Neural progenitor cell (in vitro differentiated cells): ENCODE results near the gene ATG9A. TPM values are rescaled to one million over a fixed set of nuclear protein-coding genes. Genes with fewer than 3 reads are reported as not detected.

ENCODE experiments used
- DNase-seq: peaks from one replicate; pipeline ENCODE4 v3.0.0-alpha.2; 2016; ENCODE audit warnings: low spot score
- H2AFZ ChIP-seq: fragments of 200-600 bp; sonication (generic); replicated peaks from 2 replicates; pipeline ENCODE4 v1.6.1; 2016; ENCODE audit warnings: antibody characterized with exemption
- H3F3A ChIP-seq: fragments of 200-600 bp; sonication (generic); 2 replicates; pipeline ENCODE4 v1.6.1; 2016; ENCODE audit warnings: antibody characterized with exemption, low read depth
- H3K27ac ChIP-seq: fragments of 200-600 bp; sonication (generic); 2 replicates; pipeline ENCODE4 v1.5.1; 2016; ENCODE audit warnings: mild to moderate bottlenecking
- H3K27me3 ChIP-seq: fragments of 200-600 bp; sonication (generic); 2 replicates; pipeline ENCODE4 v1.6.1; 2016; ENCODE audit warnings: mild to moderate bottlenecking, moderate library complexity
- H3K36me3 ChIP-seq: fragments of 200-600 bp; sonication (generic); 2 replicates; pipeline ENCODE4 v1.5.1; 2016
- H3K4me1 ChIP-seq: fragments of 200-600 bp; sonication (generic); 2 replicates; pipeline ENCODE4 v1.6.1; 2016; ENCODE audit warnings: mixed run types
- H3K4me2 ChIP-seq: fragments of 200-600 bp; sonication (generic); 2 replicates; pipeline ENCODE4 v1.6.1; 2016
- H3K4me3 ChIP-seq: fragments of 200-600 bp; sonication (generic); 2 replicates; pipeline ENCODE4 v1.5.1; 2016
- H3K79me2 ChIP-seq: fragments of 200-600 bp; sonication (generic); 2 replicates; pipeline ENCODE4 v1.6.1; 2016; ENCODE audit warnings: low read depth
- H3K9ac ChIP-seq: fragments of 200-600 bp; sonication (generic); 2 replicates; pipeline ENCODE4 v1.6.1; 2016
- H3K9me3 ChIP-seq: fragments of 200-600 bp; sonication (generic); 2 replicates; pipeline ENCODE4 v1.5.1; 2016; ENCODE audit warnings: low read depth
- H4K20me1 ChIP-seq: fragments of 200-600 bp; sonication (generic); 2 replicates; pipeline ENCODE4 v1.6.1; 2016; ENCODE audit warnings: low read depth
- H3K27ac Mint-ChIP-seq: 3 replicates; pipeline ENCODE4 v1.8.0; 2021; ENCODE audit warnings: mixed read lengths
- H3K27me3 Mint-ChIP-seq: 2 replicates; pipeline ENCODE4 v1.8.0; 2022; ENCODE audit warnings: low read depth, mild to moderate bottlenecking, inconsistent platforms, moderate library complexity, mixed read lengths; ENCODE audit not compliant: insufficient read depth
- H3K36me3 Mint-ChIP-seq: 3 replicates; pipeline ENCODE4 v1.8.0; 2021; ENCODE audit warnings: mixed read lengths
- H3K4me1 Mint-ChIP-seq: 3 replicates; pipeline ENCODE4 v1.8.0; 2021; ENCODE audit warnings: mixed read lengths
- H3K4me3 Mint-ChIP-seq: 3 replicates; pipeline ENCODE4 v1.8.0; 2021; ENCODE audit warnings: mild to moderate bottlenecking, moderate library complexity, mixed read lengths
- H3K9me3 Mint-ChIP-seq: 3 replicates; pipeline ENCODE4 v1.8.0; 2020; ENCODE audit warnings: mixed read lengths
- CTCF ChIP-seq: fragments of 200-600 bp; sonication (generic); IDR thresholded peaks from 2 replicates; pipeline ENCODE4 v1.5.1; 2017; ENCODE audit warnings: antibody characterized with exemption, mild to moderate bottlenecking
- EZH2 ChIP-seq: fragments of 200-600 bp; sonication (generic); IDR thresholded peaks from 2 replicates; pipeline ENCODE4 v1.6.1; 2017; ENCODE audit warnings: antibody characterized with exemption, mild to moderate bottlenecking, moderate library complexity
- EZH2phosphoT487 ChIP-seq: fragments of 200-600 bp; sonication (generic); IDR thresholded peaks from 2 replicates; pipeline ENCODE4 v1.6.1; 2017; ENCODE audit warnings: antibody characterized with exemption
- total RNA-seq: library from RNA; depleted of rRNA; stranded (reverse); fragments of >200 nt; gene quantifications from 2 replicates; pipeline ENCODE4 v1.2.3, GENCODE V29; 2015; ENCODE audit warnings: low replicate concordance

The ATG9A gene
- total RNA-seq, 1 donor from 2014 or later = 32.7 TPM

GRCh38 chr2:219225350-219225749 lies 4.1 kb downstream of the ATG9A start:
- Histone ChIP-seq H3K4me1 (peaks cover 7% of the 10 kb centered on the region), H3K9me3 (no peaks in the 10 kb centered on the region), H3K4me2 (no peak overlapping the region), H3K9ac (no peak overlapping the region), H3K79me2 (peaks cover 18% of the 10 kb centered on the region), H3F3A (peaks cover 7% of the 10 kb centered on the region), H3K27me3 (no peaks in the 10 kb centered on the region), H3K36me3 (no peaks in the 10 kb centered on the region), H4K20me1 (peaks cover 4% of the 10 kb centered on the region), H3K27ac (no peak overlapping the region), H3K4me3 (no peak overlapping the region), H2AFZ (no peak overlapping the region)
- H3K4me3 Mint-ChIP-seq = peak overlapping the region; percentile 52
- peaks cover 6% of the 10 kb centered on the region for H3K27me3 Mint-ChIP-seq
- no peaks in the 10 kb centered on the region for H3K9me3 Mint-ChIP-seq
- TF ChIP-seq CTCF (no peak), EZH2phosphoT487 (no peak), EZH2 (no peak)
- no peak for DNase-seq
- peaks cover 20% of the 10 kb centered on the region for H3K4me1 Mint-ChIP-seq
- no peak overlapping the region for H3K27ac Mint-ChIP-seq
- peaks cover 19% of the 10 kb centered on the region for H3K36me3 Mint-ChIP-seq

- no peak for TF ChIP-seq CTCF
- no peak for TF ChIP-seq EZH2phosphoT487
- no peak for TF ChIP-seq EZH2
- H3K27ac ChIP-seq = no peak overlapping the region
- Mint-ChIP-seq H3K9me3 (no peaks in the 10 kb centered on the region), H3K36me3 (peaks cover 22% of the 10 kb centered on the region), H3K27ac (no peak overlapping the region), H3K27me3 (peaks cover 11% of the 10 kb centered on the region), H3K4me1 (peaks cover 22% of the 10 kb centered on the region), H3K4me3 (no peak overlapping the region)
- peaks cover 4% of the 10 kb centered on the region for H4K20me1 ChIP-seq
- H3K36me3 ChIP-seq = no peaks in the 10 kb centered on the region
- no peak for DNase-seq
- H3K4me2 ChIP-seq = no peak overlapping the region
- no peaks in the 10 kb centered on the region for H3K27me3 ChIP-seq
- no peak overlapping the region for H3K4me3 ChIP-seq
- peaks cover 13% of the 10 kb centered on the region for H3F3A ChIP-seq
- no peaks in the 10 kb centered on the region for H3K9me3 ChIP-seq
- H3K79me2 ChIP-seq = peaks cover 18% of the 10 kb centered on the region
- no peak overlapping the region for H2AFZ ChIP-seq
- H3K9ac ChIP-seq = no peak overlapping the region
- peaks cover 7% of the 10 kb centered on the region for H3K4me1 ChIP-seq
Observed at GRCh38 chr2:219223831-219224610, 5.4 kb downstream of the ATG9A start.

GRCh38 chr2:219221957-219222518 lies 7.4 kb downstream of the ATG9A start:
- H3K9ac ChIP-seq = no peak overlapping the region
- no peaks in the 10 kb centered on the region for H3K9me3 ChIP-seq
- H3K36me3 Mint-ChIP-seq = peaks cover 22% of the 10 kb centered on the region
- TF ChIP-seq CTCF (no peak), EZH2 (no peak), EZH2phosphoT487 (no peak)
- H3K4me1 ChIP-seq = peaks cover 4% of the 10 kb centered on the region
- H3K9me3 Mint-ChIP-seq = no peaks in the 10 kb centered on the region
- H3K27me3 ChIP-seq = no peaks in the 10 kb centered on the region
- no peak overlapping the region for H3K27ac ChIP-seq
- no peak overlapping the region for H3K4me3 ChIP-seq
- H3K4me1 Mint-ChIP-seq = peaks cover 16% of the 10 kb centered on the region
- DNase-seq = no peak
- no peak overlapping the region for H3K4me2 ChIP-seq
- peaks cover 10% of the 10 kb centered on the region for H4K20me1 ChIP-seq
- no peak overlapping the region for H3K27ac Mint-ChIP-seq
- H3K4me3 Mint-ChIP-seq = no peak overlapping the region
- H3K36me3 ChIP-seq = no peaks in the 10 kb centered on the region
- H2AFZ ChIP-seq = no peak overlapping the region
- no peaks in the 10 kb centered on the region for H3K79me2 ChIP-seq
- H3K27me3 Mint-ChIP-seq = peaks cover 14% of the 10 kb centered on the region
- peaks cover 27% of the 10 kb centered on the region for H3F3A ChIP-seq
